Measurements from ENCODE around the gene WNT10A.
"Not testable (repeated sequence)": the region's sequence is repeated elsewhere in the genome, so short reads cannot be mapped to it uniquely, and the experiment has no call there.

Gene WNT10A

DNA sequence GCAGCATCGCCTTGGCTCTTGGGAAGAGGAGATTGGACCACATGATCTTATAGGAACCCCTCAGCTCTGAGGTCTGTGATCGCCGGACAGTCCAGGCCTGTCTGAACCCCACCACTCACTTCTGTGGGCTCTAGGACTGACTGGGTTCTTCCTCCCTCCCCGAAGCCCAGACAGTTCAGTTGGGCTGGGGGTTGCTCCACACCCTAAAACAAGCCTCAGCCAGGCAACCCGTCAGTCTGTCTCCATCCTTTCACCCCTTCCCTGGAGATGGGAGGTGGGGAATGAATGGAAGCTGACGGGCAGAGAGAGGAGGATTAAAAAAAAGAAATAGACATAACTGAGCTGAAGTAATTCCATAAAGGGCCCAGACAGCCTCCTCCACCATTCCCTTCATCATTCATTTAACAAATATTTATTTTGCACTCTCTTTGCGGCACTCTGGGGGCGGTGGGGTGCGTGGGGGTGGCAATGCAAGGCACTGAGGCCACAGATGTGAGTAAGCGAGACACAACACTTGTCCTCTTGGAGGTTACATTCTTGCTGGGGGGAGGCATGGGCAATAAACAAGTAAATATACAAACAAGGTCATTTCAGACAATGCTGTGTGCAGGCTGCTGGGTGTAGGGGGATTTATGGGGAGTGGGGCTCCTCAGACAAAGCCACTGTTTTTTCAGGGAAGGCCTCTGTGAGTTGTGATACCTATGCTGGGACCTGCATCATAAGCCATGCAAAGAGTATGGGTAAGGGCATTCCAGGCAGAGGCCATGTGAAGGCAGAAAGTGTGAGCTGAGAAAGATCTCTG lies 12.9 kb downstream of the WNT10A start:
- DNase-seq (ENCODE audit: low read depth in 3 of 3), result no peak

DNA sequence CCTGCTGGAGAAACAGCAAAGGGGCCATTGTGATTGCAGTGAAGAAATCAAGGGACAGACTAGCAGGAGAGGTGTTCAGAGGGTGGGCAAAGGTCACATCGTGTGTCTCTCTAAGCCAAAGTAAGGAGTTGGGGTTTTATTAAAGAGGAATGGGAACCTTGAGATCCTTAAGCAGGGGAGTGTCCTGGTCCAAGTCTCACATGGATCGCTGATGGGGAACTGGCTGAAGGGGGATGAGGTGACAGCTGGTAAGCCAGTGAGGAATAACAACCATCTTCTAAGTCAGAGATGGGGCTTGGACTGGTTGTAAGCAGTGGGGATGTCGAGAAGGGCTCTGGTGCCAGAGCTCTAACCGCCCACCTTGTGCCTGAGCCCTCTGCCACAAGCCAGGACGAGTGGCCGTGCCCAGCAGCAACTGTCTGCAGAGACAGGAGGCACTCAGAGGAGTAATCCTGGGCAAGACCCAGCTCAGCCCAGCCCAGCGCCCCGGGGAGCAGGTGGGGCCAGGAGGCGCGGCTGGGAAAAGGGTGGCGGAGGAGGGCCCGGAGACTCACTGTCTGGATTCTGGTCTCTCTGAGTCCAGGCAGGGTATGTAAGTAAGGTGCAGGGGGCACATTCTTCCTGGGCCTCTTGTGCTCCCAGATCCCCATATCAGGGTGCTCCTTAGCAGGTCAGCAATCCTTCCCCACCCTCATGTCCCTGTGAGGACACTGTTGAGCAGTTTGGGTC lies 13.7 kb downstream of the WNT10A start:
- no peak for DNase-seq (ENCODE audit: low read depth in 3 of 3)

DNA sequence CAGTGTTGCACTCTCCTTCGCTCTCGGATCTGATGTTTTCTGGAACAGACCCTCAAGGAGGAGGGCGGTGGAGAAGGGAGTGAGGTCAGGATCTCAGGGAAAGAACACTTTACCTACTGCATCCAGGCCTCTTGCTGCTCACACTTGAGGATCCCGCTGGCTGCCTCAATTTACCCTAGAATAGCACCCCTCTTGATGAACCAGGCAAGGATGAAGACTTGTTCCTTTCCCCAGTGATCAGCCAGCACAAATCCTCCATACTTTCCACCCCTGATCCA lies 14.2 kb downstream of the WNT10A start:
- no peak for DNase-seq (ENCODE audit: low read depth in 3 of 3)

DNA sequence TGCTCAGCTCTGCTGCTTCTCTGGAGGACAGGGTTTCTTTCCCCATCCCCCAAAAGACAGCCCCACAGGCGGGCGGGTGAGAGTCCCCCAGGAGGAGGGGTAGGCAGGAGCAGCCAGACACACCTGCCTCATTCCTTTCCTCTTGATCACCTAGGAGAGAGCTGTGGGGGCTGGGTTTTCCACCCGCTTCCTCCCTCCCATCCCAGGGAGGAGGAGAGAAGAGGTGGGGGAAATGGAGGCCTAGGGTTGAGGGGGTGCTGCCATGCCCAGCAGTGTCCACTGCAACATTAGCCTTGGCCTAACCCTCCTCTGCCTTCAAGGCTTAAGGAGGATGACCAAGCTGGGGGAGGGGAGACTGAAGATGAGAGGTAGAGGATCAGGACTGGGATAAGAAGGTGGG lies 14.7 kb downstream of the WNT10A start:
- DNase-seq (ENCODE audit: low read depth in 3 of 3), result no peak

DNA sequence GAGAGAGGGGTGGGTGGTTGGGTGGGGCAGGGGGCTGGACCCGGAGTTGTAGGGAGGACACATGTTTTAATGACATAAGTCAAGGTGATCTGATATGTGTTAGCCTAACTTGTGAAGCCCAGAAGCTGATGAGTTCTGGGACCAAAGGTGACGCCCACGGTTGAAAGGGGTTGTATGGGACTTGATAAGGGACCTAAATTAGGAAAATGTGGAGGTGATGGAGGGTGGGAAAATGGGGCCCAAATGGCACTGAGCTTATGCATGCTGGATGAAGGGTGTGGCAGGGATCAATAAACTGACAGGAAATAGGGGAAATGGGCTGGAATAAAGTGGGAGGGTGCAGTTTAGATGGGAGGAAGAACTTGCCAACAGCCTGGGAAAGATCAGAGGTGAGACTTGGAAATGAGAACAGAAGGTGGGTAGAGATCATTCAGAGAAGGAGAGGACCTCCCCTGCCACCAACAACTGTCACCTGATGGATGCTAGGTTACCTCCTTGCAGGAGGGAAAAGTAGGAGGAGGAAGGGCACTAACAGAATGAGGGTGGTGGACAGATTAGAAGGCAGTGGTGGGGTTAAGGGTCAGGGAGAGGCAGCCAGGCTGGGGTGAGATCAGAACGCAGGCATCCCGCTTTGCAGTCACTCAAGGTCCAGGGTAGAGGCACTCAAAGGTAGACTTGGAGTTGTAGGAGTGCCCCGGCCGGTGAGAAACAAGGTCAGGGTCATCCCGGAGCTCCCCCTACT lies 15.3 kb downstream of the WNT10A start:
- no peak for DNase-seq (ENCODE audit: low read depth in 3 of 3)

GRCh38 chr2:218896501-218897393 lies 16.1 kb downstream of the WNT10A start:
- peak; percentile 78 to 86 (median 85) for DNase-seq (ENCODE audit: low read depth in 3 of 3)

GRCh38 chr2:218897394-218898108 lies 16.9 kb downstream of the WNT10A start:
- DNase-seq (ENCODE audit: low read depth in 3 of 3), result no peak

DNA sequence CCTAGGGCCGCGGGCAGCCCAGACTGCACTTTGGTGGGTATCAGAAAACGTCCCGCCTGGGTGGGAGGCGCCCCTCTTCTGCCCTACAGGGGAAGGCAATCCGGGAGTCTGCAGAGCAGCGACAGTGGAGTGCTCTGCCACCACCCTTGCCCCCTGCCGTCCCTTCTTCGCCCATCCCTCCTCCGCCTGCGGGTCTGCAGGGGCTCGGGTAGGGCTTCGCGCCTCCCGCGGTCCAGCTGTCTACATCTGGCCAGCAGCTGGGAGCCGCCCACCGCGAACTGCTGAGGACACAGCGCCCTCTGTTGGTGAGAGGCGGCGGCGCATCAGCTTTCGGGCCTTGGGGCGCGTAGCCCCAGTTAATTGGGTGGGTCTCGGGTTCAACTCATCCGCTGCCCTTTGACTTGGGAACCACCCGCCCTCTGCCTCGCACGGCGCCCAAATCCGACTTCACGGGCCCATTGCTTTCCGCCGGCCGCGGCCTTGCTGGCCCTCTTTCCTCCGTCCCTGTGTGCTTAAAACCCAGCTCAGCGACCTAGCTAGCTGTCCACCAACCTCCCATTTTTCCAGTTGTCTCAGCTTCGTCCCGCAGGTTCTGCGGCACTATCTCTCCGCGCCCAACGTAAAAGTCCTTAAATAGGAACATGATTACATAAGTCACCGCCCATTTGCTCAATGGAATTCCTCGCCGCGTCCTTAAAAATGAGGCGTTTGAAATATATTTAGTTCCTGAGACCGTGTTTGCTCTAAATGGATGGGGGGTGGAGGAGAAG lies 17.6 kb downstream of the WNT10A start:
- DNase-seq (ENCODE audit: low read depth in 3 of 3), result peak; percentile 69 to 79 (median 70)

GRCh38 chr2:218899147-218899546 lies 18.5 kb downstream of the WNT10A start:
- DNase-seq (ENCODE audit: low read depth in 3 of 3), result no peak

GRCh38 chr2:218902427-218902826 lies 21.8 kb downstream of the WNT10A start:
- DNase-seq (ENCODE audit: low read depth in 3 of 3), result no peak

- no peak for DNase-seq (ENCODE audit: low read depth in 3 of 3)
Observed at GRCh38 chr2:218904176-218904575, 23.5 kb downstream of the WNT10A start.

DNA sequence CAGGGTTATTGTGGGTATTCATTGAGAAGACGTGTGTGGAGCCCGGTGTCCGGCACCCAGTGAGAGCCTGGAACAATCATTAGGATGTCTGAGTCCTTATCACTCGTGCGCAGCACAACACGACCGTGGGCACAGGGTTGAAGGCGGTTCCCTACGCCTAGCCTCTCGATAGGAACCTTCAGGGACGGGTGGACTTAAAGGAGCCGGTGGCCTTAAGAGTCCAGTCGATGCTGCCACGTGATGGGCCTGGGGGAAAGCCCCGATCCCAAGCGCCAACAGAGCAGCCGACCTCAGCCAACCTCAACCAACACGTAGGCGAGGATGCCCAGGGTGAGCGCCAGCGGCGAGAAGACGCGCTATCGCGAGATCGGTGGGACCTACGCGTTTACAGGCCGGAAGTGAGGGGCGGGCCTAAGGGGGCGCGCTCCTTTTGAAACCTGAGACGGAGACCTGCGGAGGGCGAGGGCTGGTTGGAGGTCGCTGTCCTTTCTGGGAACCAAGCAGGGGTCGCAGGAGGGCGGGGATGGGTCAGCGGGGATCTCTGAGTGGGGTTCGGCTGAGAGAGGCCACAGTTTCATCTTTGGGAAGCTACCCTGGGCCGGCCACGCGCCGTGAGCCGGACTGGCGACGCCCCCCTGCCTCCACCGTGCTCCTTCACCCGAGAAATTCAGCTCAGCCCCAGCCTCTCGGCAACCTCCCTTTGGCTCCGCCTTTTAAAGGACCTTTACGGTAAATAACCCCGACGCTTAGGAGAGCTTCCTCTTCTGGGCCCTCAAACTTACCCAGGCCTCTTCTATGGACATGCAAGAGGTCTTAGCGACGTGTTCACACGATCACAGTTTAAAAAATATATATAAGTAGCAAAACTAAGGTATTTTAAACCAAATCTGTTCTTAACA lies 28.3 kb downstream of the WNT10A start:
- DNase-seq (ENCODE audit: low read depth in 3 of 3), result peak; percentile 76 to 92 (median 78)

DNA sequence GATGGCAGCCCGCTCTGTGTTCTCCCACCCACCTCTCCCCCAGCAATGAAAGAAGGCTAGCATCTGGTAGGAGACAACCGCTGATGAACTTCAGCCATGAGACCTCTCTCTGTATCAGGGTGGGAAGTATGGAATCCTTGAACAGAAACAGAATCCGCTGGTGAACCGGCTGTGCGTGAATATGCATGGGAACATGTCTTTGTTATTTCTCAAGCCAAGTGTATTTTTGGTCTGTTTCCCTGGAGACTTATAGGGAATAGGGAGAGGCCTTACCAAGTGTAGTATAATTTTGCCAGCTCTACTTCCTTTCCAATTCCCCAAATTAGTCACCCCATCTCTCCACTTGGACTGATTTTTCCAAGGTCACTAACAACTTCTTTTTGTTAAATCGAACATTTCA lies 30.1 kb downstream of the WNT10A start:
- DNase-seq (ENCODE audit: low read depth in 3 of 3), result no peak

DNA sequence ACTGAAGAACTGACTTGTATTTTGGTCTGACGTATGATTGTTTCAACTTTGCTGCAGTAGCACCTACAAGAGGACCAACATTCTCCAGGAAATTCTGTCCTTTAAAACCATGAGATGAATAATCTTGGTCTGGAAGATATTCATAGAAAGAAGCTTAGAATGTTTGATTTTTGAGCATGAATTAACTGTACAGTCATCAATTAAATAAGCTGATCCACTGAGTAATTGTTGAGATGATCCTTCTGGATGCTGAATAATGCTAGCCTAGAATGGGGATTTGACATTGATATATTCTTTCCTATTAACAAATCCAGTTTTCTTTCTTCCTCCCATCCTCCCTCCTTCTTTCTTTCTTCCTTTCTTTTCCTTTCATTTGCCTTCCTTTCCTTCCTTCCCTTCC lies 39.9 kb downstream of the WNT10A start:
- DNase-seq (ENCODE audit: low read depth in 3 of 3), result no peak

- DNase-seq (ENCODE audit: low read depth in 3 of 3), result no peak
Observed at GRCh38 chr2:218924757-218925156, 44.1 kb downstream of the WNT10A start.

GRCh38 chr2:218925434-218925833 lies 44.8 kb downstream of the WNT10A start:
- DNase-seq (ENCODE audit: low read depth in 3 of 3), result no peak

DNA sequence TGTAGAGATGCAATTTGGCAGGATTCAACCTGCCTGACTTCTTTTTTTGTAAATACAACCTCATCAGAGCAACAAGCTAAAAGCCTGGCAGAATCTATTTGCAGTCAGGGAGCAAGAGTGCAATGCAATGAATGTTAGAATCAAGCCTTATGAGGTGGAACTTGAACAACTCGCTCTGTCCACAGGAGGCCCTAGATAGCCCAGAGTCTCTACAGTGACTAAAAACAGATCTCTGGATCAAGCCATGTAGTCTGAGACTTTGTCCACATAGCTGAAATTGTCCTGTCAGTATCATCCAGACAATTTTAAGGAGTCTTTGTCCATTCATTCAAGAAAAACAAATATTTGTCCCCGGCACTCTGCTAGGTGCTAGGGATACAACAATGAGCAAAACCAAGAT lies 46.8 kb downstream of the WNT10A start:
- no peak for DNase-seq (ENCODE audit: low read depth in 3 of 3)

DNA sequence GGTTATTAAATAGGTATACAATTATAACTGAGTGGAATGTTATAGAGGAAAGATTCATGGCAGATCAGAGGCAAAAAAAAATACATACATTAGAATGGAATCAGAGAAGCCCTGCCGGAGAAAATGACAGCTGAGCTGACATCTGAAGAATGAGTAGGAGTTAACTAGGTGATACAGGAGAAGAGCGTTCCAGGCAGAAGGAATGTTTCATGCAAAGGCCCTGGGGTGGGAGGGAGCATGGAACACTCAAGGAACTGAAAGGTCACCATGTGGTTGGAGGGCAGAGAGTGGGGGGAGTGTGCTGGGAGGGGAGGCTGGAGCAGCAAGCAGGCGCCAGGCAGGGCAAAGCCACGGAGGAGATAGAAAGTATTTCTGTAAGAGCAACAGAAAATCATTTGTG lies 47.2 kb downstream of the WNT10A start:
- DNase-seq (ENCODE audit: low read depth in 3 of 3), result no peak

DNA sequence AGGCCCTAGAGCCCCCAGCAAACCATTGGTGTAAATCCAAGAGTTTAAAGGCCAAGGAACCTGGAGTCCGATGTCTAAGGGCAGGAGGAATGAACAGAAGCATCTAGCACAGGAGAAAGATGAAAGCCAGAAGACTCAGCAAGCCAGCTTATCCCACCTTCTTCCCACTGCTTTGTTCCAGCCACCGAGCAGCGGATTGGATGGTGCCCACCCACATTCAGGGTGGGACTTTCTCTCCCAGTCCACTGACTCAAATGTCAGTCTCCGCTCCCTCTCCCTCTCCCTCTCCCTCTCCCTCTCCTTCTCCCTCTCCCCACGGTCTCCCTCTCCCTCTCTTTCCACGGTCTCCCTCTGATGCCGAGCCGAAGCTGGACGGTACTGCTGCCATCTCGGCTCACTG lies 49.8 kb downstream of the WNT10A start:
- not testable (repeated sequence) for DNase-seq (ENCODE audit: low read depth in 3 of 3)

Measured in stimulated activated CD4-positive, alpha-beta T cell treated with anti-CD3 and anti-CD28 coated beads, TNF-alpha, amount 100 ng/mL, for 24 hours (primary cell).